ENCODE results near the gene NLRP14.

Gene NLRP14, protein sequence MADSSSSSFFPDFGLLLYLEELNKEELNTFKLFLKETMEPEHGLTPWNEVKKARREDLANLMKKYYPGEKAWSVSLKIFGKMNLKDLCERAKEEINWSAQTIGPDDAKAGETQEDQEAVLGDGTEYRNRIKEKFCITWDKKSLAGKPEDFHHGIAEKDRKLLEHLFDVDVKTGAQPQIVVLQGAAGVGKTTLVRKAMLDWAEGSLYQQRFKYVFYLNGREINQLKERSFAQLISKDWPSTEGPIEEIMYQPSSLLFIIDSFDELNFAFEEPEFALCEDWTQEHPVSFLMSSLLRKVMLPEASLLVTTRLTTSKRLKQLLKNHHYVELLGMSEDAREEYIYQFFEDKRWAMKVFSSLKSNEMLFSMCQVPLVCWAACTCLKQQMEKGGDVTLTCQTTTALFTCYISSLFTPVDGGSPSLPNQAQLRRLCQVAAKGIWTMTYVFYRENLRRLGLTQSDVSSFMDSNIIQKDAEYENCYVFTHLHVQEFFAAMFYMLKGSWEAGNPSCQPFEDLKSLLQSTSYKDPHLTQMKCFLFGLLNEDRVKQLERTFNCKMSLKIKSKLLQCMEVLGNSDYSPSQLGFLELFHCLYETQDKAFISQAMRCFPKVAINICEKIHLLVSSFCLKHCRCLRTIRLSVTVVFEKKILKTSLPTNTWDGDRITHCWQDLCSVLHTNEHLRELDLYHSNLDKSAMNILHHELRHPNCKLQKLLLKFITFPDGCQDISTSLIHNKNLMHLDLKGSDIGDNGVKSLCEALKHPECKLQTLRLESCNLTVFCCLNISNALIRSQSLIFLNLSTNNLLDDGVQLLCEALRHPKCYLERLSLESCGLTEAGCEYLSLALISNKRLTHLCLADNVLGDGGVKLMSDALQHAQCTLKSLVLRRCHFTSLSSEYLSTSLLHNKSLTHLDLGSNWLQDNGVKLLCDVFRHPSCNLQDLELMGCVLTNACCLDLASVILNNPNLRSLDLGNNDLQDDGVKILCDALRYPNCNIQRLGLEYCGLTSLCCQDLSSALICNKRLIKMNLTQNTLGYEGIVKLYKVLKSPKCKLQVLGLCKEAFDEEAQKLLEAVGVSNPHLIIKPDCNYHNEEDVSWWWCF

DNA sequence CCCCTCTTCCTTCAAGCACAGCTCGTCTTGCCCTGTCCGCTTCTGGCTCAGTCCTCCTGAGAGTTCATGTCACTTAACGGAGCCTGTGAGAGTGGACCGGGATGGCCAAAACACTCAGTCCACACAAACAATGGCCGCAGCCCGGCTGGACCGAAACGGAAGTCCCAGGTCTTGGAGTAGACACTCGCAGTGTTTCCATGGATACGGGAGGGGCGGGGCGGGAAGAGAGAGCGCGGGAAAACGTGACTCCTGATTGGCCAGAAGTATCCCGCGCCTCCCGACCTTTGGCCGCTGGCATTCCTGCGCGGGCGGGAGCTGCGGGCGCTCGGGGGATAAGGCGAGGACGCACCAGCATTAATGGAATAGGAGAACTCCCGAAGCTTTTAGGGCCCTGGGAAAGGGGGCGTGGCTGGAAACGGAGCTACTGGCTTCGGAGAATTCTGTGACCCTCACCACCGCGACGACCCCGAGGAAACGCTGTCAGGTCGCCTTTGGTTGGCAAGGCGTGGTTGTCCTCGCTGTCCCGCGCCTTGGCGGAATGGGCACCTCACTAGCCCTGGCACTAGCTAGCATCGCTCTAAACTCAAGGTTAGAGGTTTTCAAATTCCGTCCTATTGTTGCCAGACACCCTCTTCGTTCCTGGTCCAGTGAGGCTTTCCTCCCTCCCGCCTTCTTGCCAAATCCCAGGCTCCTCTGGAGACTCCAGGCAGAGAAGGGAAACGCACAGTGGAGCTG lies at the start of gene NLRP14, which contains the start of gene ZNF214:
Gene NLRP14, plus strand, starts transcription at position 297 of the 735 bp plus-strand sequence. CDS start 18,108 bp downstream, outside the sequence.
Gene ZNF214, minus strand, starts transcription at position 164 of the 735 bp plus-strand sequence. CDS start 17,511 bp downstream, outside the sequence.
- DNase-seq: peak; percentile 2

DNA sequence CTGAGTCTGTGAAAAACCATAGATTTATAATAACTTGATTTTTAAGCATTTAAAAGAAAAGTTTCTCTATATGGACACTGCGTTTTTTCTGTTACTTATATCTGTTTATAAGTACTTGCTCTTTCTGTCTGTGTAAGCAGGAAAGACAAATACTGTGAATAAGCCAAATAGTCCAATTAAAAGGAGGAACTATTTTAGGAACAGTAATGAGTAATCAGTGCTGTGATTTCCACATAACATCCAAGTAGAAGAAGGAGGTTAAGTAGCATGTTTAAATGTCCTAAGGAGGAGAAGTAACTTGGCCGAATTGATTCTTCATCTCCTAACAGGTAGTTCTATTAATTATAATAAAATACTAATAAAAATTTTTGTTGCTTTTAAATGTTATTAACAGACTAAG lies 40.9 kb upstream of the NLRP14 start:
- DNase-seq: no peak

DNA sequence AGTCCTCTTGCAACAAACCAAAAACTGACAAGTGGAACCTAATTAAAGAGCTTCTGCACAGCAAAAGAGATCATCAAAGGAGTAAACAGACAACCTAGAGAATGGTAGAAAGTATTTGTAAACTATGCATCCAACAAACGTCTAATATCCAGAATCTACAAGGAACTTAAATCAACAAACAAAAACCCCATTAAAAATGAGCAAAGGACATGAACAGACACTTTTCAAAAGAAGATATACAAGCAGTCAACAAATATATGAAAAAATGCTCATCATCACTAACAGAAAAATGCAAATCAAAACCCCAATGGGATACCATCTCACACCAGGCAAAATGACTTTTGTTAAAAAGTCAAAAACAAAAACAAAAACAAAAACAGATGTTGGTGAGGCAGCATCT lies 33.8 kb upstream of the NLRP14 start:
- no peak for DNase-seq

DNA sequence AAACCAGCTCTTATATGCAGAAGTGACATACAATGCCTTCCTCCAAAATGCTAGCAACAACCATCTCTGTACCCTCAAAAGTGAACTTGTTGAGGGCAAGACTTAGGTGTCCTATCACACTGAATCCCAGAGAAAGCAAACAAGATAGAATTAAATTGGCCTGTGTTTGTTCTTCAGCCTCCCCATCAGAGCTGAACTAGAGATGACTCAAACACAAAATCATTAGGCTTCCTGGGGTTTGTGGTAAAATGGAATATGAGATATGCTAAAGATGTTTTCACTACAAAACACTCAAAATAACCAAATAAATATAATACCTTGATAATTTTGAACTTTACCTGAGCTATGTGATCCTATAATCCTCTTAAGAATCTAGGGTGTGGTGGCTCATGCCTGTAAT lies 31.8 kb upstream of the NLRP14 start:
- no peak for DNase-seq

DNA sequence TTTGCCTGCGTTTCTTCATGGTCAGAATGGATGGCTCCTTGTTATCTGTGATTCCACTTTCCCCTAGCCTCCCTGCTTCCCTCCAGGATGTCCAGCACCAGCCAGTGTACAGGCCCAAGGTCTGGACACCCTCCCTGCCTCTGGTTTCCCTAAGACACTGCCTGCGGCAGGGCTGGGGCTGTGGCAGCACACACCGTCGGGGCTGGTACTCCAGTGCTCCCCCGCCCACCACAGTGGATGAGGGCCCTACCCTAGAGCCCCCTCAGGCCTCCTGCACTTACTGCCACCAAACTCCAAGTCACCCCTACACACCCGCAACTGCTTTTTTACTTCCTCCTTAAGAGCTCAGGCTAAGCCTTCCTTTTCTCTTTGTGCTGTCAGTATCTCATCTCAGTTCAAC lies 29.1 kb upstream of the NLRP14 start:
- no peak for DNase-seq

DNA sequence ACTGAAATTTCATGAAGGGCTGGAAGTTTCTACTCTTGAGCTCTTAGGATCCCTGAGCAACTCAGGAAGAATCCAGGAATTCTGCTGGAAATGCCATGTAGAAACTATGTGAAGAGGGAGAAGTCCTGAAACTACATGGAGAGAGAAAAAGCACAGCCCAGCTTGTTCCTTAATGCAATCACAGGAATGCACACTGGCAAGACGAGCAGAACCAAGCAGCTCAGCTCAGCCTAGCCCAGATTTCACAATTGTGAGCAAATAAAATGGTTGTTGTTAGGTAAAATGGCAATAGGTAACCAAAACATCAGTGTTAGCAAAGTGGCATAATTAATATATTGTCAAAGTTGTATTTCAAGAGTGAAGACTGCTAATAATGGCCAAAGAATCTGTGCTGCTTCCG lies 28.3 kb upstream of the NLRP14 start:
- no peak for DNase-seq

DNA sequence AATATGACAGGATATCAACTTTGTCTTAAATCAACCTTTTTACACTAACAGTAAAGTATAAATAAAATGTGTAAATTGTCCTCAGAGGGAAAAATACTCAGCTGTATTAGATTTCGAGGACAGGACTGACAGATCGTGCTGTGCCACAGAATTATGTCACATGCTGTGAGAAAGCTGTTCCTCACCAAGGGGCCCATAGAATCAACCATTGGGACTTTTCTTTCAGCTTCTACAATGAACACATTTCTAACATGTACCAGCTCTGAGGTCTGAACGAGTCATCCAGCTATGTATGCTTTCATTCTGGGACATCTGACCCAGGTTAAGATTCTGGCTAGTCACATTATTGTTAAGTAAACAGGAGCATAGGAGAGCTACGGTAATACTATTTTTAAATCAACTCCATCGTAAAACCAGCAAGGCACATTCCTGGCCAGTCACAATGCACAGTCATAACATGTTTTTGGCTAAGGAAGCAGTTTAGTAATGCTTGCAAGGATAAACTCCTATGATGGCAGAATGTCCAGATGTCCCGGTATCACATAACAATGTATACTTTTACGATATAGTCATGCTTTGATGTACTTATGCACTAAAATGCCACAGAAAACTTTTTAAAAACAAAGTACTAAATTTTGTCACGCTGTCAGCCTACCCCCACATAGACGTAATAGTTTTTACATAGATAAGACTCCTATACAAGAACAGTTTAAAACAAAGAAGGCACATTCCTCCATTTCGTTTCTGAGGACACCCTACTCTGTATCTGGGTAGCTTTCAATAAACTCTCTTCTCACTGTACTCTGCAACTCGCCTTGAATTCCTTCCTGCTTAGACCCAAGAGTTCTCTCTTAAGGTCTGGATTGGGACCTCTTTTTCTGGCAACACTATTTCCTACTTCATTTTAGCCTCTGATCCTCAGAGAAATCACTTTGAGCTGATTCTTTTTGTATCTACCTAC lies 27.5 kb upstream of the NLRP14 start:
- no peak for DNase-seq

DNA sequence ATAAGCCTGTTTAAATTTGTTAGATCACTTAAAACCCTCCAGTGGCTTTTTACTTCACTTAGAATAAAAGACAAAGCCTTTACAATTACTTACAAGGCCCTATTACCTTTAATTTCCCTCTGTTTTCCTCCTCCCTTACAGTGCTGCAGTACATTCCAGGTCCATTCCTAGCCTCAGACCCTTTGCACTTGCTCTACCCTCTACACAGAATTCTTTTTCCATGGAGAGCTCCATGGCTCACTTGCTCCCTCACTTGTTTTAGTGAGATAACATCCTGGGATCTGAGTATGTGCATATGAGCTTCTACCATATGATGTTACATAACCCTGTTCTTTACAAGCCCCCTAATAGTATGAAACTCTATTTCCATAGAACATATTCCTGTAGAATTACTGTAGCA lies 24.6 kb upstream of the NLRP14 start:
- no peak for DNase-seq

DNA sequence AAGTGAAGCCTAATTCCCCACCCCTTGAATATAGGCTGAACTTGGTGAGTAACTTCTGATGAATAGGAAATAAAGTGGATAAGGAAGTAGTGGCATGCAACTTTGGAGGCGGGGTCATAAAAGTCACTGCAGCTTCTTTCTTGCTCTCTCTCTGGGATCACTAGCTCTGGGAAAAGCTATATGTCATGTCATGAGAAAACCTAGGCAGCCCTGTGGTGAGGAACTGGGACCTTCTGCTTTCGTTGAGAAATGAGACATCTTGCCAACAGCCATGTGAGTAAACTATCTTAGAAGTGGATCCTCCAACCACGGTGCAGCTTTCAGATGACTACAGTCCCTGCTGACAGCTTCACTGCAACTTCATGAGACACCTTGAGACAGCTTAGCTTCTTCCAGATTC lies 15.8 kb upstream of the NLRP14 start:
- no peak for DNase-seq

DNA sequence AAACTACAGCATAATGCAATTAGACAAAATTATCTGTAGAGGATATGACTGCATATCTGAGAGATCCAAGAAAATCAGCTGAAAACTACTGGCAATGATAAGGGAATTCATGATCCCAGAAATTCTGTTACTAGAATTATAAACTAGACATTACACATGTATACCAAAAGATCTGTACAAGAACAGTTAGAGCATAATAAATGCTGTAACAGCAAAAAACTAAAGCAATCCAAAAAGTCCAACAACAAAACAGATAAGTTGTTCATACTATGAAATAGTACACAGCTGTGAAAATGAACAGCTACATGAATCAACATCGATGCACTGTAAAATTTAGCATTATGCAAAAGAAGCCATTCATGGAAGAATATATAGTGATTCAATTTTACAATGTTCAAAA lies 6.2 kb upstream of the NLRP14 start:
- DNase-seq: no peak

DNA sequence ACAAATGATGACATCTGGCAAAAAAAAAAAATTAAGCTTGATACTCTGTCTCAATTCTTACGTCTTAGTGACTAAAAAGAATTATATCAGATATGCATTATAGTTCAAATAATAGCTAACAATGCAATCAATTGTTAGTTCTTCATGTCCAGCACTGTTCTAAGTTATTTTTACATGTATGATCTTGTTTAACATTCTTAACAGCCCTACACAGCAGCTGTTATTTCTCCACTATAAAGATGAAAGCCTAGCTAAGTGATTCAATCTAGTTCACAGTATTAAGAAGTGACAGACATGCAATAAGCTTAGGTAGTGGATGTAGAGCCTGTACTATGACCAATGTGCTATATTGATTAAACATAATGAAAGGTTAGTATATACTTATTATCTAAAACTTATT lies 4.3 kb upstream of the NLRP14 start:
- no peak for DNase-seq

DNA sequence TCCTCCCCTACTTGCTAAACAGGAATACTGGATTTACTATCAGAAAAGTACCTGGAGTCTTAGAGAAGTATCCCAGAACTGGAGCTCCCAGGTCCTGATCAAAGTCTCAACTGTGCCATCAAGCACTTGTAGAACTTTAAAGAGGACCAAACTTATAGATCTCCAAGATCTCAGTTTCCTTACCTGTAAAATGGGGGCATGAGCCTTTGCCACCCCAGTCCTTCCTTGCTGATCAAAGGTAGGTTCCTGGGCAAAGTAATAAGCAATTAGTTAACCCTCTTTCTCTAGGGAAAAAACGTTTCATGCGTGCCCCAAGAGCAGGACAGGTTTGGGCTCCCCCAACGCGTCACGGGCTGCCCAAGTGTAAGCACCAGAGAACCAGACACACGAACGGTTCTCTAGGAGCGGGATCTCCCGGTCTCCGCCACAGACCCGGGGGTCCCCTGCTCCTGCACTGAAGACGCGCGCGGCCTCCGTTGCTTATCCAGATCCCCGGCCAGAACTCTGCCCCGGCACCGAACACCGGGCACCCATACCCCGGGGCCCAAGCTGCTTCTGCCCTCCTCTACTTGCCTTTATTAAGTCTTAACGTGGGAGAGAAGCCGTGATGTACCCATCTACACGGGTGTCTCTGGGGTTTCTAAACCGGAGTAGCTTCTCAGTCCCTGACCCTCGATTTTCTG lies 638 bp upstream of the NLRP14 start:
- DNase-seq: no peak

DNA sequence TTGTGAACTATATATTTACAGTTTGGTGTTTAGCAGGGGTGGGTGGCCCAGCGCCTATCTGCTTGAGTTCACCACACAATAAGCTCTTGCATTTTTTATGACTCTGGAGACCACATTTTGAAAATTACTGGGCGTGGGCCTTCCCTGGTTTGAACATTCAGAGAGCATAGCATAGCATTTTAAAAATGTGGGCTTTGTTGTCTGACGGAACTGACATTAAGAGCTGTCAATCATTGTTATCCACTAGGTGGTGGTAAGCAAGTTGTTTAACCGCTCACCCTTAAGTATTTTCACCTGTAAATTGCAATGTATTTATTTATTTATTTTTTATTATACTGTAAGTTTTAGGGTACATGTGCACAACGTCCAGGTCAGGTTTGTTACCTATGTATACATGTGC lies 1.0 kb downstream of the NLRP14 start:
- no peak for DNase-seq

DNA sequence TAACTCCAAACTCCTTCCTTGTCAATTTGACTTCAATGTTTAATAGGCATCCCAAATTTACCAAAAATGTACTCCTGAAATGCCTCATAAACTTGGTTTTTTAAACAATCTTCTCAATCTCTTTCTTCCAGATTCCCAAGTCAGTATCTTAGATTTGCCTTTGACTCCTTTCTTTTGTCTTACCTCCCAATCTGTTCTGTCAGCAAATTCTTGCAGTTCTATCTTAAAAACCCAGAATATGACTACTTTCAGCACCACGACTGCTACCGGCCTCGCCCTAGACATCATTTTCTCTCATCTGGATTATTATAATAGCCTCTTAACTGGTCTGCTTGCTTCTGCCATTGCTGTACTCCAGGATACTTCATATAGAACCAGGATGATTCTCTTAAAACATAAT lies 7.9 kb downstream of the NLRP14 start:
- DNase-seq: no peak

DNA sequence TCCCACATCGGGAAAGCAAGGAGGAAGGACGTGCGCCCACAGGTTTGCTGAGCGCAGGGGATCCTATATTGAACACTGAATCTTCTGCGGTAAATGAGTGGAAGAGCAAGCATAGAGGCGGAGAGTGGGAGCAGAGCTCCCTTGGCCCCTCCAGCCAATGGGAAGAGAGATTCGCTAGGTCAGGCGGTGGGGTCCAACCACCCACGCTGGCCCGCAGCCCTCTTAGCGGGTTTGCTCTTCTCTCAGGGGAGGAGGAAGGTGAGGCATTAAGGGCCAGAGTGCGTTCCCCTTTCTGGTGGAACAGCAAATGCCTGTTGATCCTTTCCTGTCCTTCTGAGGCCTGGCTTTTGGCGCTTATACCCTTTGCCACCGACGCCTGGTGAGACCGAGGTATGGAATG lies 10.6 kb downstream of the NLRP14 start:
- no peak for DNase-seq

DNA sequence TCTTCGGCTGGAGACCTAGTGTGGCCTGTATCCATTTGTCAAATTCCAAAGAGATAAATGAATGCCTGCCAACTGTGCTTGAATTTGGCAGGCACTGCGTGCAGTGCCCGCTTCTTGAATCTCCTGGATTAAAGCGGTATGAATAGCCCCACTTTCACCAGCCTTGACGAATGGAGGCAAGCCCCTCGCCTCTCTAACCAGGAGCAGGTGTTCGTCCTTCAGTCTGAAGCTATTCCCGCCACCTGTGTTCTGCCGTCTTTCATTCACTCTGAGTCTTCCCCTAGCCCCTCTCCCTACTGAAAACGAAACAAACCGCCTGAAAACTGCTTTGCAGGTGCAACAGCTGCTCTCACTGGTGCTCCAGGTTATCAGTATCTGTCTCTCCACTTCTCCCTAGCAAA lies 11.2 kb downstream of the NLRP14 start:
- no peak for DNase-seq

DNA sequence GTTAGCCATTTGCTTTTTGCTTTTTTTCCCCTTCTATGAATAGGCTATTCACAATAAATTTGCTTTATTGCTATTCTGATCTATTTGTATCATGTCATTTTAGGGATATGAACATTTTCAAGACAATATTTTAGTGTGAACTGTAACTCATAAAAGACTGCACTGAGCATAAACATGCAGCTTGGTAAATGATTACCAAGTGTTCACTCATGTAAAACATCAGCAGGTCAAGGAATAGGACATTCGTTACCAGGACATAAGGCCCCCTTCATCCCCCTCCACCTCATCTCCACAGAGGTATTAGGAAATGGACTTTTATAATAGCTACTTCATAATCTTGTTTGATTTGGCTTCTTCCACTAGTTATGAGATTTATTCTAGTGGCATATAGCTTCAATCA lies 12.4 kb downstream of the NLRP14 start:
- DNase-seq: no peak

DNA sequence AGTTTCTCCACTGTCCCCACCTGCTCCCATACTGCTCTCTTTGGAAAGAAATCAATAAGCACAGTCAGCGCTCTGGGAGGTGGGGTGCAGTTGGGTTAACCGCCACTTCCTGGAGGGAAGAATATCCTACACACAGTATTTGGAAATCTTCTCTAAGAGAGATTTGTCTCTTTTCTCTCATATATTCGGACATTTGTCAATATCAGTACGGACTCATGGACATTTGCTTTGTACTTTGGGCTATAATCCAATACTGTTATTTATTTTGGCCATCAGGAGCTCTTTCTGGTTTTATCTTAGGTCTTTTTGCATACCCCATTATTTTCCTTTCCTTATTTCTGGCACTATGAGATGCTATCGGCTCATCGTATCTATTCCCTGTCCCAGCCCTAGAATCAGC lies 13.7 kb downstream of the NLRP14 start:
- DNase-seq: no peak

DNA sequence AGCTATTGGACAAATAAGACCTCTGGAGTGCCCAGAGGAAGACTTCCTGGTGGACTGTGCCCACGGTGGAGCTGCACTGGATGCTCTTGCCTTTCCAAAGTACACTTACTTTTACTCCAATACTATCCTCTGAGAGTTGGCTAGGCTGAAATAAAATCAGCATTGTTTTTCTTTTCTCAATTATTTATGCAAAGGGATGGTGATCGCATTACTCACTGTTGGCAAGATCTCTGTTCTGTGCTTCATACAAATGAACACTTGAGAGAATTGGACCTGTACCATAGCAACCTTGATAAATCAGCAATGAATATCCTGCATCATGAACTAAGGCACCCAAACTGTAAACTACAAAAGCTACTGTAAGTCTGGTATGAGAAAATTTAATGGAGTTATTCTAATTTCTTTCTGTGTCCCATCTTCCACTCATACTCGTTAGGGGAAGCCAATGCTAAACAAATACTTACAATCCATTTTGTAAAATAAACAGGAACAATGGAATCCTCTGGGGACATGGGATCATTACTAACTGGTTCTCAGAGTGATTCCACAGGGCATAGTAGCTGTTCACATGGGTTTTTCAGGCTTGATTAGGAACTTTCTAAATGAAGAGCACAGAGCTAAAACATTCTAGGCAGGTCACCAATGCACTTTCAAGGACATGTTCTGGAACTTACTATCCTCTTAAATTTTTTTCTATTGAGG lies 26.3 kb downstream of the NLRP14 start:
- no peak for DNase-seq

DNA sequence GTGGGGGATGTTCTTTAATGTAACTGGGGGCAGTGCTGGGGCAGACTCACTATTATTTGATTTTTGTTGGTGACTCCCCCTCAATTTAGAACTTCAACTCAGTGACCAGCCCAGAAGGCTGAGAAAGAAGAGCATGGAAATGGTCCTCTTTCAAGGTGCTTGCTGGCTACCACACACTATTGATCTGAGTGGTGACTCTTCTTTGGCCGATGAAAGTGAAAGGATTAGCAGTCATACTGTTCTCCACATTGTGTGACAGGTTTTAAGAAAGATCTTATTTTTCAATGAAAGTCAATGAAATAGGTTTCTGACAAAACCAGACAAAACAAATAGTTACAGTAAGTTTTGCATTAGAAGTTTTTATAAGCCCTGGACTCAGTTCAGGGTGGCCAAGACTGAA lies 29.9 kb downstream of the NLRP14 start:
- DNase-seq: no peak

All from activated CD4-positive, alpha-beta T cell treated with anti-CD3 and anti-CD28 coated beads for 48 hours (primary cell).